Upper lobe of left lung (tissue), 6 donors: ENCODE results near the gene CORO6. TPM values are rescaled to one million over a fixed set of nuclear protein-coding genes. Genes with fewer than 3 reads are reported as not detected.

Source experiments
- ATAC-seq, 2 donors: fragments of 200-7000 bp; cut with Tn5 transposase; one replicate each; pipeline ENCODE4 v1.9.1; 2022; ENCODE audit warnings: mild to moderate bottlenecking in 2 of 2, moderate library complexity in 2 of 2; ENCODE audit not compliant: low FRiP score in 2 of 2
- DNase-seq, 2 donors: peaks; one replicate each; pipeline ENCODE4 v3.0.0-alpha.2; 2019 to 2020
- H3K27ac ChIP-seq, 4 donors: fragments of 200-600 bp; sonication (generic); one replicate each; pipeline ENCODE4 v1.5.1; 2016 to 2019
- H3K27me3 ChIP-seq, 4 donors: fragments of 200-600 bp; sonication (generic); one replicate each; pipeline ENCODE4 v1.5.1; 2017 to 2019
- H3K36me3 ChIP-seq, 4 donors: fragments of 200-600 bp; sonication (generic); one replicate each; pipeline ENCODE4 v1.5.1; 2016 to 2019
- H3K4me1 ChIP-seq, 4 donors: fragments of 200-600 bp; sonication (generic); one replicate each; pipeline ENCODE4 v1.5.1; 2018 to 2019
- H3K4me3 ChIP-seq, 4 donors: fragments of 200-600 bp; sonication (generic); one replicate each; pipeline ENCODE4 v1.5.1; 2017 to 2019; ENCODE audit warnings: mild to moderate bottlenecking in 2 of 4, moderate library complexity in 1 of 4
- H3K9me3 ChIP-seq, 4 donors: fragments of 200-600 bp; sonication (generic); one replicate each; pipeline ENCODE4 v1.5.1; 2018 to 2019
- CTCF ChIP-seq, 6 experiments: fragments of 450-650 bp in 4 of 6; fragments of 200-600 bp in 2 of 6; sonication (generic) in 2 of 6; IDR thresholded peaks; one replicate each; pipeline ENCODE4 v1.5.1; 2016 to 2019; ENCODE audit warnings: antibody characterized with exemption in 6 of 6
- EP300 ChIP-seq, 4 donors: sonication (generic); formaldehyde crosslinking; IDR thresholded peaks; one replicate each; pipeline ENCODE4 v1.5.1; 2017; ENCODE audit warnings: antibody characterized with exemption in 4 of 4, control low read depth in 2 of 4
- POLR2A ChIP-seq, 4 donors: fragments of 450-650 bp; IDR thresholded peaks; one replicate each; pipeline ENCODE4 v1.5.1; 2016 to 2017; ENCODE audit warnings: antibody characterized with exemption in 4 of 4, mild to moderate bottlenecking in 2 of 4
- POLR2AphosphoS5 ChIP-seq, 2 donors: sonication (generic); formaldehyde crosslinking; IDR thresholded peaks; one replicate each; pipeline ENCODE4 v1.5.1; 2017; ENCODE audit warnings: antibody characterized with exemption in 2 of 2
- WGBS, 2 donors: methylation state at CpG; one replicate each; pipeline ENCODE4 v1.1.5; 2017 to 2018; 5-methylcytosine and 5-hydroxymethylcytosine counted together
- total RNA-seq, 6 donors: library from RNA; depleted of rRNA in 4 of 6; stranded (reverse); fragments of >200 nt in 4 of 6; gene quantifications; one replicate each; pipeline versions ENCODE4 v1.1.0 to v1.2.1, GENCODE V29; 2016 to 2021
- donor health status: DM: no; HTN: no; CAD: no; lungs with moderate emphysema.
- donor health status: DM: no; HTN: yes; CAD: no; lungs with severe emphysema.

Gene CORO6
- total RNA-seq, 6 donors from 2014 or later, result 7.3 to 137 (median 12.2) TPM

DNA sequence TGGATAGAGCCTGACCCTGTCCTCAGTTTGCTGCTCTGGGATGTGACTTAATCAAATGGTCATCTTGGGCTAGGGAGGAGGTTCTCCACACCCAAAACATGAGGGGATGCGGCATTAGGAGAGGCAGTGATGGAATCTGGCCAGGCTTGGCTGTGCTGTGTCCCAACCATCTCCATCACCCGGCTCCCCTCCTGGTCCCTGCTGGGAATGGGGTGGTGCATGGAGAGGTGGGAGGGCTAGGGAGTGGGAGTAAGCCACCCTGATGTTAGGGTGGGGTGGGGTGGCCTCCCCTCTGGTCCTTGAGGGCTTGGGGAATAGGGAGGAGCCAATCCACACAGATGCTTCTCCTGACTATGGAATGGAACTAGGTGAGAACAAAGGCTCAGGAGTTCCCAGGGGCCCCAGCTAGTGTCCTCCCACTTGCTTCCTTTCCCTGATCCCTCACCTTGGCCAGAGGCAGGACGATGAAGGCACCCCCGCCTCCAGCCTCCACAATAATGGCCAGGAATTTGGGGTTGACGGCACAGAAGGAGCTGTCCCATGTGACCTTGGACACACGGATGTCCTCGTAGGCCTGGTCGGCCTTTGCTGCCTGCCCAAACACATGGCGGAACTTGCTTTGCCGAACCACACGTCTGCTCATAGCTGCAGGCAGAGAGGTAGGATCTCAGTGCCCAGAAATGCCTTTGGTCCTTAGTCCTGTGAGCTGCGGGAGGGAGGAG, 1.8 kb downstream of the CORO6 start:
- peaks cover 31 to 49% (median 43%) of the 10 kb centered on the region in 4 donors for H3K4me1 ChIP-seq
- 93 to 96% methylated on average over 9 to 12 of the region's 12 CpGs for WGBS, 2 donors
- no peaks in the 10 kb centered on the region for H3K9me3 ChIP-seq
- TF ChIP-seq POLR2AphosphoS5 (IDR thresholded peaks at IDR 0.05) (no peak), EP300 (IDR thresholded peaks at IDR 0.05) (no peak), POLR2A (IDR thresholded peaks at IDR 0.05) (no peak), CTCF (IDR thresholded peaks at IDR 0.05) (no peak)
- ATAC-seq (no peak), DNase-seq (no peak)
- no peak overlapping the region for H3K27ac ChIP-seq
- H3K36me3 ChIP-seq, result no peaks in the 10 kb centered on the region
- H3K4me3 ChIP-seq, result no peak overlapping the region
- peaks cover 0 to 6% (median 1%) of the 10 kb centered on the region in 4 donors for H3K27me3 ChIP-seq

DNA sequence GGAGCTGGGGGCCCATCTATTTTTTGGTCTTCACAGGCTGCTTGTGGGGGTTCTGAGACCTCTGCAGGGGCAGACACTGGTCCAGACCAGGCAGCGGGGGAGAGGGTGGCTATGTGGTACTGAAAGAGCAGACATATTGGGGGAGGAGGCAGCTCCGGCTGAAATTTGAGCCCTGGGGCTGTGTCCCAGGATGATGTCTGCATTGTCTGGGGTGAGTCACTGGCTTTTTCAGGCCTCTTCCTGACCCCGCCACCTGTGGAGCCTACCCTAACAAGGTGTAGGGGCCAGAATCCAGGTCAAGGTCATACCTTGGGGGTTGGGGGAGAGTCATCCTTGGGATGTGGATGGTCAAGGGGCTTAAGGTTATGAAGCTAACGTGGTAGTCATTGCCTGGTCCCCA, 2.4 kb downstream of the CORO6 start:
- peaks cover 38 to 56% (median 50%) of the 10 kb centered on the region in 4 donors for H3K4me1 ChIP-seq
- H3K4me3 ChIP-seq, result no peak overlapping the region
- no peak overlapping the region for H3K27ac ChIP-seq
- no peak for TF ChIP-seq POLR2A (IDR thresholded peaks at IDR 0.05)
- TF ChIP-seq CTCF (IDR thresholded peaks at IDR 0.05), result no peak
- no peak for TF ChIP-seq POLR2AphosphoS5 (IDR thresholded peaks at IDR 0.05)
- TF ChIP-seq EP300 (IDR thresholded peaks at IDR 0.05), result no peak
- no peaks in the 10 kb centered on the region for H3K9me3 ChIP-seq
- WGBS, 2 donors, result 85 to 97% methylated on average over 2 to 4 of the region's 4 CpGs
- H3K27me3 ChIP-seq, result peaks cover 0 to 6% (median 1%) of the 10 kb centered on the region in 4 donors
- no peaks in the 10 kb centered on the region for H3K36me3 ChIP-seq
- ATAC-seq (no peak), DNase-seq (no peak)

DNA sequence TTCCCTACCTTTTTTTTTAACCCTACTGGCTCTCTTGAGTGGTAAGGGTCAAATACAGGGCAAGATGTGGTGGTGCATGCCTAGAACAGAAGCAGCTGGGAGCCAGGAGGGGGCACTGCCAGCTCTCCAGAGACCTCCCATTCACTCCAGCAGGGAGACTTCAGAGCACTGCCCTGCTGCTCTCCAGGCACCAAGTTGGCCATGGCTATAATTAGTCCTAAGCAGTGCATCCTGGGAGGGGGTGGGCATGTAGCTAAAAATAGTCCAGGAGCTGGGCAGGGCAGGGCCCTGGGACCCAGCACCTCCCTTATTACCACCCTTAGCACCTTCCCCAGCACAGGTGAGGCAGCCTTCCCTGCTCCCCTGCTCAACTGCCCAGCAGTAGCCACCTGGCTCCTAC, 3.5 kb downstream of the CORO6 start:
- H3K27ac ChIP-seq, result no peak overlapping the region
- ATAC-seq (no peak), DNase-seq (no peak)
- H3K36me3 ChIP-seq, result no peaks in the 10 kb centered on the region
- peaks cover 47 to 66% (median 60%) of the 10 kb centered on the region in 4 donors for H3K4me1 ChIP-seq
- H3K27me3 ChIP-seq, result peaks cover 0 to 6% (median 1%) of the 10 kb centered on the region in 4 donors
- TF ChIP-seq CTCF (IDR thresholded peaks at IDR 0.05), result no peak
- TF ChIP-seq EP300 (IDR thresholded peaks at IDR 0.05), result no peak
- no peak for TF ChIP-seq POLR2A (IDR thresholded peaks at IDR 0.05)
- no peak for TF ChIP-seq POLR2AphosphoS5 (IDR thresholded peaks at IDR 0.05)
- no peak overlapping the region for H3K4me3 ChIP-seq
- no peaks in the 10 kb centered on the region for H3K9me3 ChIP-seq

- peaks cover 0 to 6% (median 1%) of the 10 kb centered on the region in 4 donors for H3K27me3 ChIP-seq
- no peaks in the 10 kb centered on the region for H3K9me3 ChIP-seq
- ATAC-seq (no peak), DNase-seq (no peak)
- no peaks in the 10 kb centered on the region for H3K36me3 ChIP-seq
- WGBS, 2 donors, result 57 to 74% methylated on average over 10 to 11 of the region's 22 CpGs
- TF ChIP-seq POLR2A (IDR thresholded peaks at IDR 0.05), result no peak
- peaks cover 55 to 74% (median 68%) of the 10 kb centered on the region in 4 donors for H3K4me1 ChIP-seq
- H3K4me3 ChIP-seq, result peak overlapping the region in 3 of 4 donors; percentile 35 to 51 (median 49)
- peak overlapping the region in 2 of 4 donors; percentile 66 to 69 for H3K27ac ChIP-seq
These were observed 4.2 kb downstream of the CORO6 start for GRCh38 chr17:29618272-29619065.
